ENCODE data around the gene PRPF31. TPM values are rescaled to one million over a fixed set of nuclear protein-coding genes. Genes with fewer than 3 reads are reported as not detected.

Gene PRPF31
- total and polyA plus RNA-seq, 9 of the 15 experiments (the other 6 are each of a cell fraction or from before 2014, with no cell fraction given), result 5.8 to 92.2 (median 69.2) TPM

- TF ChIP-seq RB1 (IDR thresholded peaks at IDR 0.05; ENCODE audit: low read depth), result no peak
- TF ChIP-seq CREB1 (IDR thresholded peaks at IDR 0.05), result 0 out of 2 replicates have a peak, but pooled peaks have one; percentile 45
- TF ChIP-seq CREB1 (CRISPR knock-in tag; IDR thresholded peaks at IDR 0.05), result peak; percentile 40; the same call in 1 of the 2 replicates
- TF ChIP-seq XRCC5 (IDR thresholded peaks at IDR 0.05; ENCODE audit: low read depth, low read length), result 0 out of 2 replicates have a peak, but pooled peaks have one; percentile 24
- TF ChIP-seq KDM5B (IDR thresholded peaks at IDR 0.05; ENCODE audit: insufficient replicate concordance, low read depth, low read length), result peak; percentile 79
- no peak for TF ChIP-seq STAT6 (CRISPR knock-in tag; IDR thresholded peaks at IDR 0.05)
- peak; percentile 99 for TF ChIP-seq ASH1L (IDR thresholded peaks at IDR 0.05; ENCODE audit: borderline replicate concordance, low read depth, partially characterized antibody)
- TF ChIP-seq NEUROD1 (IDR thresholded peaks at IDR 0.05; ENCODE audit: borderline replicate concordance, low read depth, low read length, partially characterized antibody), result peak; percentile 100
- no peak for TF ChIP-seq THRA (IDR thresholded peaks at IDR 0.05)
- peak; percentile 84 to 87 for TF ChIP-seq MNT (conservative IDR thresholded peaks at IDR 0.05)
- no peak for TF ChIP-seq ZNF445 (CRISPR knock-in tag; IDR thresholded peaks at IDR 0.05; ENCODE audit: low read depth)
- TF ChIP-seq NFYB (IDR thresholded peaks at IDR 0.05; ENCODE audit: extremely low read depth, insufficient read length), result peak; percentile 98
- no peak for TF ChIP-seq ZNF384 (IDR thresholded peaks at IDR 0.05; ENCODE audit: low read depth, low read length)
- no peak for TF ChIP-seq BACH1 (tag; IDR thresholded peaks at IDR 0.05)
- TF ChIP-seq MBD2 (IDR thresholded peaks at IDR 0.05; ENCODE audit: borderline replicate concordance, low read depth), result peak; percentile 100
- no peak for TF ChIP-seq ATF1 (CRISPR knock-in tag; IDR thresholded peaks at IDR 0.05)
- TF ChIP-seq ATF1 (tag; IDR thresholded peaks at IDR 0.05), result peak; percentile 88
- TF ChIP-seq SRF (CRISPR knock-in tag; IDR thresholded peaks at IDR 0.05), result peak in 1 of 2 experiments; percentile 13; a peak in 1 of 4 replicates
- TF ChIP-seq CC2D1A (IDR thresholded peaks at IDR 0.05), result peak; percentile 99
- no peak for TF ChIP-seq SMARCA4 (IDR thresholded peaks at IDR 0.05)
- TF ChIP-seq ARID3A (IDR thresholded peaks at IDR 0.05; ENCODE audit: borderline replicate concordance, low read depth, low read length), result 0 out of 2 replicates have a peak, but pooled peaks have one; percentile 27
These were observed 21.5 kb downstream of the PRPF31 start (continued) for GRCh38 chr19:54136864-54137698.
